NCI-H187 treated with DMSO at 0.1 percent for 48 hours (cell line): ENCODE results near the gene PDF.

ENCODE experiments used
- DNase-seq: peaks from one replicate; lab custom pipeline; 2025; lab: John Stamatoyannopoulos, UW

PDF gene

GRCh38 chr16:69277413-69277812, 53.0 kb downstream of the PDF start:
- DNase-seq = no peak
